Measurements from ENCODE around the gene DDX4.
"Not testable (repeated sequence)": the region's sequence is repeated elsewhere in the genome, so short reads cannot be mapped to it uniquely, and the experiment has no call there.

Gene DDX4

DNA sequence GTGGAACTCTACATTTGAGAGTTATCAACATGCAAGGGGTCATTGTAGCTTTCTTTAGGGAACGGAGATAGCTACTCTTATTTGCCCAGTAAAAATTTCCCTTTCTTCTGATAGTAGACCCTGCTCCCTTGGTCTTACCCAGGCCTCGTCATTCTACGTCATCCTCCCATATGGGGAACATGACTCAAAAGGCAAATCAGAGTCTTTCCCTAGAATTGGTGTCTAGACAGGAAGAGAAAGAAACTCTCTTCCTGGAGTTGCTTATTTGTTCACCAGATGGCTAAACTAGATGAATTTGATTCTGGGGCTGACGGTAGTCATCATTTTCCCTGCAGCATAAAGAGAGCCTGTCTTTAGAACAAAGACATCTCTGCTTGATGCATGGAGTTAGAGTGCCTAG lies 13.6 kb upstream of the DDX4 start:
- no peak for DNase-seq (ENCODE audit: low spot score)

DNA sequence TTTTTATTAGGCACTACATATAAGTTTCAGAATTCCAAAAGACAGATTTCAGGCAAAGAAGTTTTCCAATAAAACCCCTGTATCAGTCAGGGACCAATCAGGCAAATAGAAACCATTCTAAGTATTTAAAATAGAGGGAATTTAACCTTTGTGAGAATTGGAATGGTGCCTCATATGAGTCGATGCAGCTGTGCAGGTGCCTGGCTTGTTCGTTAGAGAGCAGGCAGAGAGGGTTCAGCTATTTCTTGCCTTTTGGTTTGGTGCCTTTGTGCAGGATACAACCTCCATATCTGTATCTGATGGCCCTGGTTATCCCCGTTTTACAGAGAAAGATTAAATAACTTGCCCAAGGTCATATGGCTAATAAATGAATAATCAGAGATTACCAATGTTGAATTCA lies 6.0 kb upstream of the DDX4 start:
- no peak for DNase-seq (ENCODE audit: low spot score)

DNA sequence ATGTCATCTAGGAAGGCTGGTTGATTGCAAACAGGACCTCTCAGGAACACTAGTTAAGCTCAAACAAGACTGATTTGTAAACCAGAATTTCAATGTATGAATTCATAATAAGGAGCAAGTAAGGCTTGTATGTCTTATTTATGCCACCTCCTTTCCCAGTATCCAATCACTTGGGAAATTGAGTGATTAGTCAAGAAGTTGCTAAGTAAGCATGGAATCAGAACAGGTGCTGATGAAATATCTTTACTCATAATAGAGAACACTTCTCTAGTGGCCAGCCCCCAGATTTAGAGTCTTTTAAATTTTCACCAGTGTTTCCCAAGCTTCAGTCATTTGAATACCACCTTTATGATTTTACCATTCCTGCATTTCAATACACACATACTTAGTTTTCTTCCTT lies 5.3 kb upstream of the DDX4 start:
- DNase-seq (ENCODE audit: low spot score), result no peak

DNA sequence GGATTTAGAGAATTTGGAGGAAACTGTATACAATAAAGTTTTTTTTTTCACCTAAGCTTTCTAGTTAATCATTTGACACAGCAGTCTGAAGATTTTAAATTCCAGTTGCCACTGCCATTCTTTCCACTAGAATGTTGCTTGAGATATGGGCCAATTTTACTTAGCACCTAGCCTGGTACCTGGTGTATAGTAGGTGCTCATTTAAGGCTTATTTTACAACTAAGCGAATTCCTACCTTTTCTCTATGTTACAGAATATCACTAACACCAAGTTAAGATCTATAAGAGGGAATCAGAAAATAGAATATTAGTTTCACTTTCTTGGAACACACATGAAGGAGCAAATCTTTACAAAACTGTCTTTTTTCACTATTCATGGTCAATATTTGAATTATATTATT lies 3.2 kb upstream of the DDX4 start:
- DNase-seq (ENCODE audit: low spot score), result no peak

DNA sequence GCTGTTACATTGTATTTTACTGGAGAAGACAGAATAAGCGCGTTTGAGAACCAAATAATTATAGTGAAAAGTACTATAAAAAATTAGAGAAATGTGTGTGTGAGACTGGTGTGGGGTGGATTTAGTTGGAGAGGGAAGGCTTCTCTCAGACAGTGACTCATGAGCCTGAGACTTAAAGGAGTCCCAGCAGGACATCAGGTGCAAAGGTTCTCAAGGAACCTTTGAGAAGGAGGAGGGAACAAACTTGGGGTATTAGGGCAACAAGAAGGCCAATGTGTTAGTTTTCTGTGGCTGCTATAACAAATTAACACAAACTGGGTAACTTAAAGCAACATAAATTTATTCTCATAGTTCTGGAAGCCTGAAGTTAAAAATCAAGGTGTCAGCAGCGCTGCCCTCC lies 4.9 kb downstream of the DDX4 start:
- no peak for DNase-seq (ENCODE audit: low spot score)

DNA sequence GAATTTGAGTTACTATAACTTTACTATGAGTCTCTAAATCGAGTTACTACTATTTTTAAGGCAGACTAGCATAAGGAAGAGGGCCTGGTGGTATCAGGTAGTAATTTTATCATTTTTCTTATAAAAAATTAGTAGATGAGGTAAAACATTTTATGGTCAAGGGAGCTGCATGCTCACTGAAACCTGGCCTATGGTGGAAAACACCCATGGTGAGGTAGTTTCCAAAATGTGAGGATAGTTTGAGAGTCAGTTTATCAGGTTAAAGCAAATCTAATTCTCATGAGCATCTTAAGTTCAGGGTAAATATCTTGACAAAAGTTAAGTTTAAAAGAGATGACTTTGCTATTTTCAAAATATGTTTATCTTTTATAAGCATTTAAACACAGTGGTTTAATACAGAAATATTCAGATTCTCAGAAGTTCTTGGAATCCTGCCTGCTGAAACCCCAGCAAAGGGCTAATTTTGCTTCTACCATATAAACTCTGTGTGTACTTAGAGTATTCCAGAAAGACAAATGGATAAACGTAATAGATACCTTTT lies 10.0 kb downstream of the DDX4 start:
- no peak for DNase-seq (ENCODE audit: low spot score)

DNA sequence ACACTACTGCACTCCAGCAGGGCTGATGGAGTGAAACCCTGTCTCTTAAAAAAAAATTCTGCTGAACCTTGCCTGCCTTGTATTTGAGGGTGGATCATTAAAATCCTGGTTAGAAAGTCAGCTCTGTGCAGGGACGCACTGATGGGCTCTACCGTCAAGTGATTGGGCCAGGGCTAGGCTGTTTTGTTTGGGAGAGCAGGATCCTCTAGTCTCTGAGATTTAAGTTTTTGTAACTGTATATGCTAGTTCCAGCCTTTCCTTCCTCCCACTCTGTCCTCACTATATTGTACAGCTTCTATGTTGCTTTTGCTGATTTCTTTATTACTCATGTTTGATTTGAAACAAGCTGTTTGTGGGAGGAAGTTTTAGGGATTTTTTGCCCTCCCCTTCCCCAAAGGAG lies 11.5 kb downstream of the DDX4 start:
- no peak for DNase-seq (ENCODE audit: low spot score)

DNA sequence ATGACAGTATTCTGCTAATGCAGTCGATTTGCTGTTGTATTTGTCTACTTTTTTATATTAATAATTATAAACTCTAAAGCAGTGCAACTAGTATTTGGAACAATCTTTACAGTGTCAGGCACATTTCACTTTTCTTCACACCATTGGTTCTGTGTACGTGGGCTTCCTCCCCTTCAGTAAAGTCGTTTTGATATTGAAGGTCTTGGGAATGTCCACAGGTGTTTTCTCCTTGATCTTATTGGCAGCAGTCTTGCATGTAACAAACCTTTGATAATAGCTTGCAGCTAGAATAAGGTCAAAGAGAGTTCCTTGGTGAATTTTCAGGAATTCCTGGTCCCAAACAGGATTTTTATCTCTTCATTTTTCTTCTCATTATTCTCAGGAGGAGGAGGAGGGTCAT lies 12.2 kb downstream of the DDX4 start:
- no peak for DNase-seq (ENCODE audit: low spot score)

DNA sequence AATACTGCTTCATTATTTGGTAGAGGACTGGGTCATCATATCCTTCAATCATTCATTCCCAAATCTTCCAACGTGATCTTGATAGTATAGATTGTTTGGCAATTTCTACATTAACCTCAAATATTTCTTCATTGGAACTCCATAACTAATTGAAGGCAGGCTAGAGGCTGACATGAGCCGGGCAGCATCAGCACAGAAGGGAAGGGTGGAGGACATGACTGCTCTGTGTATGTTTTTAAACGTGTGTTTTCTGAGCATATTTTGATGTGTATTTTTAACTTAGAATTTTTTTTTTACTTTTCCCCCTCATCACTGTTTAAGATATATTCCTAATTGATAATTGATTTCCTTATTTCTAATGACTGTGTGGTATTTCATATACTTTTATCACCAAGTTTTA lies 12.6 kb downstream of the DDX4 start:
- no peak for DNase-seq (ENCODE audit: low spot score)

DNA sequence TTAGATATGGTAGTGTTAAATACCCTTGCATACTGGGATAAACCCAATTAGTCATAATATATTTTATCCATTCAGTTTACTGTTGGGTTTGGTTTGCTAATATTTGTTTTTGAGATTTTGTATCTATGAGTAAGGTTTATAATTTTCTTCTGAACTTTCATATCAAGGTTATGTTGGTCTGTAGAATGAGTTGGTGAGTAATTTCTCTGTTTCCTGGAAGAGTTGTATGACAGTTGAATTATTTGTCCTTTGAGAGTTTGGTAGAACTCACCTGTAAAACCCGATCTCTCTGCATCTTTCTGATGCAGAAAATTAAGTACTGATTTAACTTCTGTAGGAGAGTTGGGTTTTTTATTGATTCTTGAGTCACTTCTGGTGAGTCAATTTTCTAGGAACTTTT lies 20.4 kb downstream of the DDX4 start:
- no peak for DNase-seq (ENCODE audit: low spot score)

DNA sequence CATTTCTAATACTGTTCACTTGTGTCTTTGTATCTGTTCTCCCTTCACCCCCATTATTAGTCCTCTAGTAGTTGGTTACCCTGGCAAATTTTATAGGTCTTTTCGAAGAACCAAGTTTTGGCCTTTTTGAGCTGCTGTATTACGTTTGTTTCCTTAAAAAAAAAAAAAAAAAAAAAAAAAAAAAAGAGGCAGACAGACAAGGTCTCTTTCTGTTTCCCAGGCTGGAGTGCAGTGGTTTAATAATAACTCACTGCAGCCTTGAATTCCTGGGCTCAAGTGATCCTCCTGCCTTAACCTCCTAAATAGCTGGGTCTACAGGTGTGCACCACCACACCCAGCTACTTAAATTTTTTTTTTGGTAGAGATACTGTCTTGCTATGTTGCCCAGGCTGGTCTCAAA lies 20.9 kb downstream of the DDX4 start:
- DNase-seq (ENCODE audit: low spot score), result no peak

DNA sequence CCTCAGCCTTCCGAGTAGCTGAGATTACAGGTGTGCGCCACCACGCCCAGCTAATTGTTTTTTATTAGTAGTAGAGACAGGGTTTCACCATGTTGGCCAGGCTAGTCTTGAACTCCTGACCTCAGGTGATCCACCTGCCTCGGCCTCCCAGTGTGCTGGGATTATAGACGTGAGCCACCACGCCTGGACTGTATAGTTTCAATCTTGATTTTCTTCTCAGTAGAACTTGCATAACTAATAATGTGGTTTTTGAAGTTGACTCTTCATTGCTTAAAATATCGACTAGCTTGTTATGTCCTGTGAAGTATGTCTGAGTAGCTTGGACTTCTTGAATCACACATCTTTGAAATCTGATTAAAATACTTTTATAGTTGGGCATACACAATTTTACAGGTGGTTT lies 23.9 kb downstream of the DDX4 start:
- DNase-seq (ENCODE audit: low spot score), result not testable (repeated sequence)

DNA sequence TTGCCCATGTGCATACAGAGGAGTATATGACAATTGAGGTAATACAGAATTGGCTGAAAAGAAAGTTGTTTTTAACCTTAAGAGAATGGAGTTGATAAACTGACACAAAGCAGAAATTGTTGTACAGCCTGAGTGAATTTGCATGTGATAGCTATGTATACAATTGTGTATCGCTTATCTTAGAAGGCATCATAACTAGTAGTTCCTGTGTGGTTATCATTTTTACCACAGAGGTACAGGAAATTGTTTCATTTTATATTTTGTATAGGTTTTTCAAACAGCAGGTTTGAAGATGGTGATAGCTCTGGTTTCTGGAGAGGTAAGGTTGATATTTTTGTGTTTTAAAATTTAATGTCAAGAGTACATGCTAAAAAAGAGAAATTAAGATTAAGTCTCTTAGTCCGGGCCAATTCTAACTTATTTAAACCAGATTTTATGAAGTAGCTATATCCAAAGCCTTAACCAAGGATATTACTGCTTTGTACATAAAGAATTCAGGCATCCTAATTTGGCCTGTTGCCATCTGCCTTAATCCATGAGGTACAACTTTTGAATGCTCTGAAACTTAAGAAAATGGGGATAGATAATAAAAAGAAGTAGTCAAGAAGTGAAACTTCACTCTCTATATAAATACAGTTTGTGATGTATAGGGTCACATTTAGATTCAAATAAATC lies 26.0 kb downstream of the DDX4 start:
- DNase-seq (ENCODE audit: low spot score), result no peak

DNA sequence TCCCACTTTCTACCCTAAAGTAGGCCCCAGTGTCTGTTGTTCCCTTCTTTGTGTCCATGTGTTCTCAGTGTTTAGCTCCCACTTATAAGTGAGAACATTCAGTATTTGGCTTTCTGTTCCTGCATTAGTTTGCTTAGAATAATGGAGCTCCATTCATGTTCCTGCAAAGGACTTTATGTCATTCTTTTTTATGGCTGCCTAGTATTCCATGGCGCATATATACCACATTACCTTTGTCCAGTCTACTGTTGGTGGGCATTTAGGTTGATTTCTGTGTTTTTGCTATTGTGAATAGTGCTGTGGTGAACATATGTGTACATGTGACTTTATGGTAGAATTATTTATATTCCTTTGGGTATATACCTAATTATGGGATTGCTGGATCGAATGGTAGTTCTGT lies 30.4 kb downstream of the DDX4 start:
- DNase-seq (ENCODE audit: low spot score), result no peak

DNA sequence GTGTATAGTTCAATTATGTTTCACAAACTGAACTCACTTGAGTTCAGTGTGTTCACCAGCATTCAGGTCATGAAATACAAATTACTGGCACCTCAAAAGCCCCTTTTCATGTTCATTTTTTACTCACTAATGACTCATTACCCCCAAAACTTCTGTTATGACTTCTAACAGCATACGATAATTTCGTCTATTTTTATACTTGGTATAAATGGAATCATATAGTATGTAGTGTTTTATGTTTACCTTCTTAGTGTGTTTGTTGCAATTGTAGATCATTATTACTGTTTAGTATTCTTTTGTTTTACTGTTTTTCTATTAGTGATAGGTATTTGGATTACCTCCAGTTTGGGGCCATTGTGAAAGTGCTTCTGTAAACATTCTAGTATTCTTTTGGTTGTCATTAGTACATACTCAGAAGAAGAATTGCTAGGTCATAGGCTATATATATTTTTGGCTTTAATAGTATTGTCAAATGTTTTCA lies 33.4 kb downstream of the DDX4 start:
- no peak for DNase-seq (ENCODE audit: low spot score)

DNA sequence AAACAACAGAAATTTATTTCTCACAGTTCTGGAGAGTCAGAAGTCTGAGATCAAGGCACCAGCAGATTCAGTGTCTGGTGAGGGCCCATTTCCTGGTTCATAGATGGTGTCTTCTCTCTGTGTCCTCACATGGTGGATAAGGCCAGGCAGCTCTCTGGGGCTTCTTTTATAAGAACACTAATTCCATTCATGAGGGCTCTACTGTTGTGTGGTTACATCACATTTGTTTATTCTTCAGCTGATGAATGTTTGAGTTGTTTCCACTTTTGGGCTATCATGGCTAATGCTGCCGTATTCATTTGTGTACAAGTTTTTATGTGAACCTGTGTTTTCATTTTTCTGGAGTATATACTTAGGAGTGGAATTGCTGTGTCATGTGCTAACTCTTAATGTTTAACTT lies 35.2 kb downstream of the DDX4 start:
- no peak for DNase-seq (ENCODE audit: low spot score)

DNA sequence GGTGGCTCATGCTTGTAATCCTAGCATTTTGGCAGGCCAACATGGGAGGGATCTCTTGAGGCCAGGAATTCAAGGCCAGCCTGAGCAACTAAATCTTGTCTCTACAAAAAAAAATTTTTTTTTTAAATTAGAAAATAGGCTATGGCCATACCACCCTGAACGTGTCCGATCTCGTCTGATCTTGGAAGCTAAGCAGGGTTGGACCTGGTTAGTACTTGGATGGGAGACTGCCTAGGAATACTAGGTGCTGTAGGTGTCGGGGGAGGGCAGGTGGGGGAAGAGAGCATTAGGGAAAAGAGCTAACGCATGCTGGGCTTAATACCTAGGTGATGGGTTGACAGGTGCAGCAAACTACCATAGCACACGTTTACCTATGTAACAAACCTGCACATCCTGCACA lies 39.5 kb downstream of the DDX4 start:
- no peak for DNase-seq (ENCODE audit: low spot score)

DNA sequence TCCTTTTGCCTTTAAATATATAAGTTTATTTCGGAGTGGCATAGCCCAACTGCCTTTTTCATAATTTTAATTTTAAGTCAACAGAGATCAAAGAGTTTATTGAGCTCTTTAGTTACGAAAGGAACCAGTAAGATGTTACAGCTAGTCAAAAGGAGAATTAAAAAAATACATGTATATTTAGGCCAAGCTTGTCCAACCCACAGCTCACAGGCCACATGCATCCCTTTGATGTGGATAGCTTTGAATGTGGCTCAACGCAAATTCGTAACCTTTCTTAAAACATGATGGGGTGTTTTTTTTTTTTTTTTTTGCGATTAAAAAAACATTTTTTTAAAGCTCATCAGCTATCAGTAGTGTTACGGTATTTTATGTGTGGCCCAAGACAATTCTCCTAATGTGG lies 63.1 kb downstream of the DDX4 start:
- DNase-seq (ENCODE audit: low spot score), result no peak

DNA sequence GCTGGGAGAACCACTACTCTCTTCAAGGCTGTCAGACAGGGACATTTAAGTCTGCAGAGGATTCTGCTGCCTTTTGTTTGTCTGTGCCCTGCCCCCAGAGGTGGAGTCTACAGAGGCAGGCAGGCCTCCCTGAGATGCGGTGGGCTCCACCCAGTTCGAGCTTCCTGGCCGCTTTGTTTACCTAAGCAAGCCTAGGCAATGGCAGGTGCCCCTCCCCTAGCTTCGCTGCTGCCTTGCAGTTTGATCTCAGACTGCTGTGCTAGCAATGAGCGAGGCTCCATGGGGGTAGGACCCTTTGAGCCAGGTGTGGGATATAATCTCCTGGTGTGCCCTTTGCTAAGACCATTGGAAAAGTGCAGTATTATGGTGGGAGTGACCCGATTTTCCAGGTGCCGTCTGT lies 71.0 kb downstream of the DDX4 start:
- DNase-seq (ENCODE audit: low spot score), result not testable (repeated sequence)

DNA sequence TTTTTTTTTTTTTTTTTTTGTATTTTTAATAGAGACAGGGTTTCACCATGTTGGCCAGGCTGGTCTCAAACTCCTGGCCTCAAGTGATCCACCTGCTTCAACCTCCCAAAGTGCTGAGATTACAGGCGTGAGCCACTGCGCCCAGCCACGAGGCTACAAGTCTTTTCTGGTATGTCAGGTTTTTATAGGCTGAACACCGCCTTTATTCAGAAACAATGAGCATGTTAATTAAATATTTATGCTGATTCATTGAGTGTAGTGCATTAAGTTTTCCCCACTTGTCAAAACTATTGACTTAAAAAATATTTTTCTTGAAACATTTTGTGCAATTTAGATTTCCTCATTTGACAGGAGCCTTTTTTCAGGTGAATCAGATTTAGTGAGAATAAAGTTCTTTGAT lies 78.1 kb downstream of the DDX4 start:
- not testable (repeated sequence) for DNase-seq (ENCODE audit: low spot score)

DNA sequence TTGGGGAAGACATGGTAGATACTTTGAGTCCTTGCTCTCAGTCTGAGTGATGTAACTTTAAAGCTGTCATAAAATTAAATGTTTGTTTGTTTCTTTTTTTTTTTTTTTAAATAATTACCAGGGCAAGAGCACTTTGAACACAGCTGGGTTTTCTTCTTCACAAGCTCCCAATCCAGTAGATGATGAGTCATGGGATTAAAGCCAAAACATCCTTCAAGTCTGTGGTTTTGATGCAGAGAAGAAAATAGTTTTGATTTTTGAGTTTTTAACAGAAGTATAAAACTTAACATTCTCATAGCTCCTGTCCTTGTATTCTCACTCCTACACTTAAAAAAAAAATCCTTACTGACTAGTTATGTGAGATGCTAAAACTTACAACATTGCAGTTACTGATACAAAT lies 78.5 kb downstream of the DDX4 start:
- DNase-seq (ENCODE audit: low spot score), result no peak

DNA sequence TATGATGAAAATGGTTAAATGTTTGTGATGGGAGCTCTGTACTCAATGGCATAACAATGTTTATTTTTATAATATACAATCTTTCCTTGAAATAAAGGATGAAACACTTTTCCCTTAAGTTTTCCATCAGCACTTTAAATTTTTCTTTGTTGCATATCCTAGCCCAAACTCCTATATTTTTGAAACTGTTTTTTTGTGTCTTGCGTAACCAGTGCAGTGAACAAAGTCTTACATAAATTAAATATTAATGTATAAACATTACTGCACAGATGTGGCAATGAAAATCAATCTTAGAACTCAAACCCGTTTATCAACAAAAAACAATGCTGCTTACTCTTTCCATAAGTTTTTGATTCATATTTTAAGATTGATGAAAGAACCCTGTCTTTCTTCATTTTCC lies 79.2 kb downstream of the DDX4 start:
- no peak for DNase-seq (ENCODE audit: low spot score)

DNA sequence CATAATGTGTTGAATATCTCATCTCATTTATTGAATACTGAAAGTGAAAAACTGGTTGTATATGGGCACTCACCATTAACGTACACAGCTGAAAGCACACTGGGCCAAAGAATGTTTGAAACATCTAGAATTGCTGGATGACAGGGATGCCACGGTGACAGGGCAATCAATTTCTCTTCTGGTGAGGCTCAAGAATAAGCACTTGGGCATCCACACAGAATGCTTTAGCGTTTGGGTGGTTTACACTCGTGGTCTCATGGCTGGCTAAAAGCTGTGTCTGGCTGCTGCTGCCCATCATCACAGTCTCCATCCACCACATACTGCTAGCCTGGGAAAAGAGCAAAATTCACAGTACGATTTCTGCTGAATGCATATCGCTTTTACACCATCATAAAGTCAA lies 82.6 kb downstream of the DDX4 start:
- no peak for DNase-seq (ENCODE audit: low spot score)

DNA sequence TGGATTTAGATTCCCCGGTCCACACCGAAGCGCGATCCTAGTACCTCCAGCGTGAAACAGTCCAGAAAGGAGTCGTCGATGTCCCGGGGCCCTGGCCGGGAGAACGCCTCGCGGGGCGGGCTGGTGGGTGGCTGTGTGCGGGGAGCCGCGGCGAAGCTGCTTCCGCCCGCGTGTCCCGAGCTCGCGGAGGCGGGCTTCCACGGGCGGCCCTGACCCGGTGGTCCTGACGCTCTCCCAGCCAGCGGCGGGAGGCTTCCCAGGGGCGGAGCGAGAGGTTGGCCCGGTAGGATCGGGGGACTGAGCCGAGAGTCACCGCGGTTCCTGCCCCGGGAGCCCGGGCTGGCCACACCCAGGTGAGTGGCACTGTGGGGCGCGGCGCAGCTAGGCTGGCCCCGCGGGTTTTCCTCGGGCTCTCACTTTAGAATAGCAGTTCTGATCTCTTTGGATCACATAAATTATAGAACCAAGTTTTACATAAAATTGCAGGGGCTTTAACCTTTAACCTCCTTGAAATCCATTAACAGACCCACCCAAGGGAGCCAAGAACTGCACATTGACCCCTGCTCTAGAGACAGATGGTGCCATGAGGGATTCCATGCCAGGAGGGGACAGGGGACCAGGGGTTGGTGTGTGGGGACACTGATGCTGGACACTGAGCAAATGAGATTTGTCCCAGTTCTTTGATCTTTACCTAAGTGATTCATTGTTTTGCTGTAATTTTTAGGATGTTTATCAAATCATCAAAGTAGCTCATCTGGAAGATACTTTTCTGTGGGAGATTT lies 84.1 kb downstream of the DDX4 start:
- DNase-seq (ENCODE audit: low spot score), result no peak

Data from cerebellar cortex (tissue), 1 donor.